Central memory CD8-positive, alpha-beta T cell (primary cell): ENCODE measurements around the gene DNMT3A.

Source experiments
- ATAC-seq: fragments of 150-1000 bp; cut with Tn5 transposase; replicated peaks from 2 replicates; pipeline ENCODE4 v1.10.0; 2022; ENCODE audit warnings: mild to moderate bottlenecking, moderate FRiP score, moderate number of reproducible peaks; ENCODE audit not compliant: poor library complexity, severe bottlenecking; ENCODE audit errors: extremely low read depth
- DNase-seq, 2 donors: peaks; one replicate each; pipeline ENCODE4 v3.0.0; 2021; ENCODE audit warnings: low spot score in 2 of 2
- H3K27ac Mint-ChIP-seq: one replicate; pipeline ENCODE4 v1.8.0; 2022; ENCODE audit warnings: low read depth, mild to moderate bottlenecking, moderate library complexity, mixed read lengths
- H3K27me3 Mint-ChIP-seq: one replicate; pipeline ENCODE4 v1.8.0; 2022; ENCODE audit warnings: mixed read lengths
- H3K36me3 Mint-ChIP-seq: one replicate; pipeline ENCODE4 v1.8.0; 2022; ENCODE audit warnings: mild to moderate bottlenecking, moderate library complexity, mixed read lengths; ENCODE audit not compliant: insufficient read depth
- H3K4me1 Mint-ChIP-seq: one replicate; pipeline ENCODE4 v1.8.0; 2022; ENCODE audit warnings: mixed read lengths
- H3K4me3 Mint-ChIP-seq: one replicate; pipeline ENCODE4 v1.8.0; 2022; ENCODE audit warnings: mild to moderate bottlenecking, moderate library complexity, mixed read lengths
- H3K9me3 Mint-ChIP-seq: one replicate; pipeline ENCODE4 v1.8.0; 2022; ENCODE audit warnings: mixed read lengths

DNMT3A gene

DNA sequence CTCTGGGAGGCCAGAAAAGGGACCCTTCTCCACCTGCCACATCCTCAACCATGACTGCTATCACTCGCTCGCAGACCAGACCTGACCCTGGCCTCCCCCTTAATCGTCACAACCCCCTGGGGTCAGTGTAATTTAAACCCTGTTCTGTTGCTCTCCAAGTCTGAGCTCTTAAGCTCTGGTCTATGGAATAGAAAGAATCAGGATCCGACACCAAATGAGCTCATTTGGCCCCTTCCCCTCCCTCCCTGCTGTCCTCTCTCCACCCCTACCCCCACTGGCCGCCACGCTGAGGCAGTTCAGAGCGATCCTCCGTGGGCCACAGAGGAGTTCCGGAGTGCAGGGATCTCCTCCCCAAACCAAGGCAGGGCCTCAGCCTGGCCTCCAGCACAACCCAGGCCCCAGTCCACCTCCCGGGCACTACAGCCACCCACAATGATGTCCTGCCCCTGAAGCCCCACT is 5.3 kb downstream of the DNMT3A start:
- Mint-ChIP-seq H3K4me3 (no peak overlapping the region), H3K4me1 (peaks cover 64% of the 10 kb centered on the region), H3K9me3 (no peaks in the 10 kb centered on the region), H3K36me3 (no peaks in the 10 kb centered on the region), H3K27me3 (no peaks in the 10 kb centered on the region), H3K27ac (no peak overlapping the region)
- no peak for ATAC-seq
- no peak for DNase-seq

- Mint-ChIP-seq H3K4me1 (peaks cover 68% of the 10 kb centered on the region), H3K36me3 (no peaks in the 10 kb centered on the region), H3K4me3 (no peak overlapping the region), H3K9me3 (no peaks in the 10 kb centered on the region), H3K27me3 (no peaks in the 10 kb centered on the region), H3K27ac (no peak overlapping the region)
- ATAC-seq, result no peak
- no peak for DNase-seq
Measured at GRCh38 chr2:25335971-25336370, 5.8 kb downstream of the DNMT3A start.

DNA sequence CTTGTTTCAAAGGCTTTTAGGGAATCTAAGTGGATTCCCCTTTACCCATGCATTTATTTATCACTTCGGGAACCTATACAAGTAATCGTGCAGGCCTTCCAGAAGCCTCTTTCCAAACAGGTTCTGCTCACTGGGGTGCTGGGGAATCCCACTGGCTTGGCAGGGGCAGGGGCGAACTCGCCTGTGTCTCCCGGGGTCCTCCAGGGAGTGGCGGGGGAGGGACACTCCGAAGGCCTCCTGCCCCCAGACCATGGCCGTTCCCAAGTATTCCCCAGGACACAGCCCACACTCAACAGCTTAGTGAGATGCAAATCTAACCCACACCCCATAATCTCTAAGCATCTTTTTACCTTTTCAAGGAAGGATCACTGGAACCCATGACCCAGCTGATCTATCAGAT is 6.5 kb downstream of the DNMT3A start:
- Mint-ChIP-seq H3K27ac (peak overlapping the region; percentile 36), H3K4me1 (peaks cover 74% of the 10 kb centered on the region)

DNA sequence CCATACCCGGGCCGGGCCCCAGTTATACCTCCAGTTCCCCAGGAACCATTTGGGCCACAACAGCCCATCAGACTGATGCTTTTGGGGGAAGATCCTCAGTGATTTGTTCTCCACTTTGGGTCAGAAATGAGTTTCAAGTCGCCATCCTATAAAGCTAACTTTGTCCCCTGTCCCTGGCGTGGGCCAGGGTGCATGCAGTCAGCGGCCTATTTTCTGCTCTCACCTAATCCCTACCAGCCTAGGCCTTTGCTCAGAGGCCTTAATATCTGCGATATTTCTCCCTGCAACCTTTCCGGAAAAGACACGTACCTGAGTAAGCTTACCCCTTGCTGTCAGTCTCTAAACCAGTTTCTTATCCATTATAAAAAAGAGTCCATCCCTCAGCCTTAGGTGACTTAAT is 7.2 kb downstream of the DNMT3A start:
- H3K4me1 Mint-ChIP-seq, result peaks cover 79% of the 10 kb centered on the region
- peak overlapping the region; percentile 36 for H3K27ac Mint-ChIP-seq
- DNase-seq (no peak), ATAC-seq (no peak)
- H3K9me3 Mint-ChIP-seq, result no peaks in the 10 kb centered on the region
- H3K4me3 Mint-ChIP-seq, result no peak overlapping the region
- H3K36me3 Mint-ChIP-seq, result no peaks in the 10 kb centered on the region
- no peaks in the 10 kb centered on the region for H3K27me3 Mint-ChIP-seq

More for the DNA sequence above, 6.5 kb downstream of the DNMT3A start:
- Mint-ChIP-seq H3K9me3 (no peaks in the 10 kb centered on the region), H3K27me3 (no peaks in the 10 kb centered on the region), H3K36me3 (no peaks in the 10 kb centered on the region), H3K4me3 (no peak overlapping the region)
- DNase-seq (no peak), ATAC-seq (no peak)

GRCh38 chr2:25333981-25334380 is 7.7 kb downstream of the DNMT3A start:
- Mint-ChIP-seq H3K4me3 (no peak overlapping the region), H3K4me1 (peaks cover 78% of the 10 kb centered on the region), H3K36me3 (no peaks in the 10 kb centered on the region), H3K27me3 (no peaks in the 10 kb centered on the region), H3K27ac (no peak overlapping the region), H3K9me3 (no peaks in the 10 kb centered on the region)
- DNase-seq, result no peak
- ATAC-seq, result peak; percentile 66

DNA sequence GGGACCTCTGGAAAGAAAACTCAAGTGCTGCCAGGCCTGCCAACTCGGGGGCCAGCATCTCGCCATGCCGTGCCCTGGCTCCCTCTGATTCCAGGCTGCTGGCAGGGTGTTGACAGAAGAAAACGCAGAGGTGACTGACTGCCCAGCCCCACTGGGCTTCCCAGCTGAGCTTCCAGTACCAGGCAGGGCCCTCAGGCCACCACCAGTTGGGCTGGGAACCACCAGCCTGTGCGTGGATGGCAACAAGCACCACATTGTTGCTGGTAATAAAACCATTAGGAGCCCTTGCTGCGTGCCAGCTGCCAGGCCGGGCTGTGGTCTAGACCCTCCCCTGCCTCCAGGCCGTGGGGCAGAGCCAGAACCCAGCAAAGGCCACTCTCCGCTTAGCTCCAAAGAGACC is 9.2 kb downstream of the DNMT3A start:
- no peak overlapping the region for H3K4me3 Mint-ChIP-seq
- no peak for ATAC-seq
- no peak overlapping the region for H3K27ac Mint-ChIP-seq

DNA sequence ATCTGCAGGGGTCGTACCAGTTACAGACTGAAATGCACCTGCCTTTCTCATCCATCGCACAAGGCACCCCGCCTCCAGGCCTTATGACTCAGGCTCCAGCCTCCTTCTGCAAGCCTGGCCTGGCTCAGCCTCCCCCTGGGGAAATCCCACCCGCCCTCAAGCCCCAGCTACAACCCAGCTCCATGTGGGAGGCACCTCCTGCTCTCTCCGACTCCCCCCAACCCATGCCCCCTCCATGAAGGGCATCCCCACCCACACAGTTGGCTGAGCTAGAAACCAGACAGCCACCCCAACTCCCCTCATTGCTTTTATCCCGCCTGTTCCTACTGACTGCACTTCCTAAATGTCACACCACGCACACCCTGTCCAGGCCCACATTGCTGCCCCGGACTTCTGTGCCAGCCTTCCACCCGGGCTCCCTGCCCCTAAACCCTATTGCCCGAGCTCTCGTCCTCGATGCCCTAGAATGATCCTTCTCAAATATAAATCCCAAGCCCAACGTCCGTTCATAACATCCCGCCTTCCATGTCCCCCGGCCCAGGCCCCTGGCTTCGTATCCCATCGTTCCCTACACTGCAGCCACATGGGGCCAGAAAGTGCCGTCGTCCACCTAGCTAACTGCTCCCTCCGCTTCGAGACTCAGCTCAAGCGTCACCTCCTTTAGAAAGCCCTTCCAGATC is 9.9 kb downstream of the DNMT3A start:
- ATAC-seq (no peak), DNase-seq (no peak)
- H3K4me3 Mint-ChIP-seq, result no peak overlapping the region
- H3K27ac Mint-ChIP-seq, result peak overlapping the region; percentile 32
- H3K27me3 Mint-ChIP-seq, result no peaks in the 10 kb centered on the region
- peaks cover 59% of the 10 kb centered on the region for H3K4me1 Mint-ChIP-seq
- peaks cover 5% of the 10 kb centered on the region for H3K36me3 Mint-ChIP-seq
- no peaks in the 10 kb centered on the region for H3K9me3 Mint-ChIP-seq

More for the DNA sequence above, 9.2 kb downstream of the DNMT3A start:
- Mint-ChIP-seq H3K4me1 (peaks cover 67% of the 10 kb centered on the region), H3K27me3 (no peaks in the 10 kb centered on the region), H3K36me3 (peaks cover 2% of the 10 kb centered on the region), H3K9me3 (no peaks in the 10 kb centered on the region)
- DNase-seq, result no peak

DNA sequence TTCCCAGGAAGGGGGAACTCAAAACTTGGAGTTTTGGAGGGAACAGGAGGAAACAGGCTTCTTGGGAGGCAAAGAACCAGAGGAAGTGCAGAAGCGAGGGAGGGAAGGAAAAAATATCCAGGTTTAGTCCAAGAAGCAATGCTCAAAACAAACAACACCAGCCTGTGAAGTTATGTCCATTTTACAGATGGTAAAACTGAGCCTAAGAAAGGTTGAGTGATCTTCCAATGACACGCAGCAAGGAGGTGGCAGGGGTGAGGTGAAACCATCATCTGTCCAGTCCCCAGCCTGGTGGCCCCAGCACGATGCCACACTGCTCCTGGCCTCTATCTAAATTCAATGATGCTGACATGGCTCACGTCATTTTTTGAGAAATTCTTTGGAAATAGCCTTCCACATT is 10.8 kb downstream of the DNMT3A start:
- no peaks in the 10 kb centered on the region for H3K27me3 Mint-ChIP-seq
- DNase-seq (no peak), ATAC-seq (no peak)
- peaks cover 5% of the 10 kb centered on the region for H3K9me3 Mint-ChIP-seq
- H3K4me1 Mint-ChIP-seq, result peaks cover 52% of the 10 kb centered on the region
- peak overlapping the region; percentile 32 for H3K27ac Mint-ChIP-seq
- no peak overlapping the region for H3K4me3 Mint-ChIP-seq
- H3K36me3 Mint-ChIP-seq, result peaks cover 5% of the 10 kb centered on the region

- Mint-ChIP-seq H3K4me3 (no peak overlapping the region), H3K4me1 (peaks cover 50% of the 10 kb centered on the region), H3K9me3 (peaks cover 9% of the 10 kb centered on the region), H3K27me3 (no peaks in the 10 kb centered on the region), H3K27ac (no peak overlapping the region), H3K36me3 (peaks cover 7% of the 10 kb centered on the region)
- DNase-seq, result no peak
- no peak for ATAC-seq
Measured at GRCh38 chr2:25330273-25330672, 11.5 kb downstream of the DNMT3A start.

GRCh38 chr2:25328152-25329085 is 13.3 kb downstream of the DNMT3A start:
- DNase-seq (no peak), ATAC-seq (no peak)
- Mint-ChIP-seq H3K4me3 (no peak overlapping the region), H3K9me3 (peaks cover 9% of the 10 kb centered on the region), H3K27me3 (no peaks in the 10 kb centered on the region), H3K4me1 (peaks cover 41% of the 10 kb centered on the region), H3K36me3 (peaks cover 7% of the 10 kb centered on the region), H3K27ac (no peak overlapping the region)

- no peak overlapping the region for H3K4me3 Mint-ChIP-seq
- H3K9me3 Mint-ChIP-seq, result peaks cover 9% of the 10 kb centered on the region
- H3K27ac Mint-ChIP-seq, result no peak overlapping the region
Measured at GRCh38 chr2:25326326-25327013, 15.3 kb downstream of the DNMT3A start.

DNA sequence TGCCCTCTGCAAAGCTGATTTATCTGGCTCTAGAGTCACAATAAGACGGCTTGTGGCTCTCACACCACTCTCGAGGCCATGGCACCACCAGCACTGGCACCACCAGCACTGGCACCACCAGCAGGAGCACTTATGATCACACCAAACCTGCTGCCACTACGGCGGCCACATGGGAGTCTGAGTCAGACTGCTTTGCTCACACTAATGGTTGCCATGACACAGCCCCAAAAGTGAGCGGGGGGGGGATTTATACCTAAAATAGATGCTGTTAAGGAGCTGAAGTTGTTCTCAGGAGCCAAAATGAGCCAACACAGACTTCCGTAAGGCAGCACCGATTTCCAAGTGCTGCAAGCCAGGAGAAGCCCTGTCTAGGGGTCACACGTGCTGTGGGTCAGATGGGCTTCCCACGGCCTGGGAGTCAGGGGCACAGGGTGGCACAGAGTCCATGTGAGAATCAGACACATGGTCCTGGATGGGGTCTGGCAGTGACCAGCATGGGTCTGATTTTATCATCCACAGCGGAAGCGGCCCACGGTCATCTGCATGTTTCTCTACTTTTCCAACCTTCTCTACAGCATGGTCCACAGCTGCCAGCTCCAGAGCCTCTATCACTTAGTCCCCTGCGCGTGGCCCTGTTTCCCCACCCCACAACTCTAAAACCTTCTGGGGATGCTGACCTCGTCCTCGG is 16.7 kb downstream of the DNMT3A start:
- DNase-seq (no peak), ATAC-seq (no peak)
- no peaks in the 10 kb centered on the region for H3K27me3 Mint-ChIP-seq
- peaks cover 42% of the 10 kb centered on the region for H3K4me1 Mint-ChIP-seq
- H3K9me3 Mint-ChIP-seq, result peaks cover 9% of the 10 kb centered on the region
- H3K27ac Mint-ChIP-seq, result no peak overlapping the region
- peaks cover 11% of the 10 kb centered on the region for H3K36me3 Mint-ChIP-seq
- H3K4me3 Mint-ChIP-seq, result no peak overlapping the region

More at GRCh38 chr2:25326326-25327013, 15.3 kb downstream of the DNMT3A start:
- no peak for DNase-seq
- H3K4me1 Mint-ChIP-seq, result peaks cover 47% of the 10 kb centered on the region
- H3K27me3 Mint-ChIP-seq, result no peaks in the 10 kb centered on the region
- peaks cover 11% of the 10 kb centered on the region for H3K36me3 Mint-ChIP-seq
- ATAC-seq, result no peak
